Measurements from ENCODE around the gene IRX6.

DNA sequence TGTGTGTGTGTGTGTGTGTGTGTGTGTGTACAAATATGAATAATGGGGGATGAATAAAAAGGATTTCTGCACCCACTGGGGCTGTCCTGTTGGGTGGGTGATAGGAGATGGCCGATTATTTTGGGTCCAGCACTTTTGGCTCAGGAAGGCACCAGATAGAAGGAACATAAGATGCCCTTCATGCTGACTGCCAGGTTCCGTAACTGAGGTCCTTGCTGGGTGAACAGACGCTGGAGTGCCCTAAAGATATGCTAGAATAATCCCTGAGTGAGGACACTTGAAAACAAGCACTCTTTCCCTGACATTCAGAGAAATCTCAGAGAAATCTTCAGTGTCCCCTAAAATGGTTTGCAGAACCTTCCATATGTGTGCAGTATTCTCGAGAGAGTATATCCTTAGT, 17.7 kb downstream of the IRX6 start:
- no peak for TF ChIP-seq CTCF (optimal IDR thresholded peaks at IDR 0.05 in 1 of 3, IDR thresholded peaks at IDR 0.05 in 1 of 3, conservative IDR thresholded peaks at IDR 0.05 in 1 of 3; ENCODE audit: extremely low read depth in 1 of 3, insufficient read depth in 2 of 3, low read length in 3 of 3)
- TF ChIP-seq EZH2 (IDR thresholded peaks at IDR 0.05; ENCODE audit: low read length), result no peak

Measured in keratinocyte (primary cell).